DMS153 treated with DMSO at 0.1 percent for 48 hours (cell line): ENCODE data around the gene RAB9A.
"Not testable (repeated sequence)": the region's sequence is repeated elsewhere in the genome, so short reads cannot be mapped to it uniquely, and the experiment has no call there.

Experiments used
- DNase-seq: peaks from one replicate; lab custom pipeline; 2025; ENCODE audit not compliant: unreplicated experiment; lab: John Stamatoyannopoulos, UW

Gene RAB9A, protein sequence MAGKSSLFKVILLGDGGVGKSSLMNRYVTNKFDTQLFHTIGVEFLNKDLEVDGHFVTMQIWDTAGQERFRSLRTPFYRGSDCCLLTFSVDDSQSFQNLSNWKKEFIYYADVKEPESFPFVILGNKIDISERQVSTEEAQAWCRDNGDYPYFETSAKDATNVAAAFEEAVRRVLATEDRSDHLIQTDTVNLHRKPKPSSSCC

GRCh38 chrX:13688958-13689740, at the start of gene RAB9A:
TSS of gene RAB9A (plus strand) at chrX:13689128. CDS start at chrX:13708747, 19,619 bp downstream.
- peak; percentile 18 for DNase-seq

- DNase-seq, result not testable (repeated sequence)
These were observed 47.2 kb upstream of the RAB9A start for GRCh38 chrX:13641684-13642083.

- DNase-seq, result no peak
These were observed 43.3 kb upstream of the RAB9A start for GRCh38 chrX:13645464-13646153.

GRCh38 chrX:13646154-13646549, 42.8 kb upstream of the RAB9A start:
- DNase-seq, result peak; percentile 11

DNA sequence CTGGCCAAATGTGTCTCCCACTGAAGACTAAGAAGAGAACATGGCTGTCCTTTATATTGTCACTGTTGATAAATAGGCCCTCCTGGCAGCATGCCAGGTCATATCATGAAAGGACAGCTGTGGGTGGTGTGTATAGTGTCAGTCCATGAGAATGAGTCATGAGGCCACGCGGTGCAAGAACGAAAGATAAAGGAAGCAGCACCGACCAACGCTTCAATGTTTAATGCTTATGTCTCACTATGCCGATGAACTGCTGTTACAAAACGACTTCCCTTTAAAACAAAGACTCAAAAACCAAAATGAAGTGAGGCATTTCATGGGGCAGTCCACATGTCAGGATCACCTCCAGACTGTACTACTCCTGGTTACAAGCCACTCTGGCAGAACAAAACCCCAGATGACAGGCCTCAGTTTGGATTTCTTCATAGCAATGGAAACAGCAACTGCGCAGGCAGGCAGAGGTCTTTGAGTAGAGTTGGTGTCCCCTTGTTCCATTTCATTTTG, 41.2 kb upstream of the RAB9A start:
- DNase-seq, result peak; percentile 8

GRCh38 chrX:13648336-13648735, 40.6 kb upstream of the RAB9A start:
- DNase-seq, result not testable (repeated sequence)

DNA sequence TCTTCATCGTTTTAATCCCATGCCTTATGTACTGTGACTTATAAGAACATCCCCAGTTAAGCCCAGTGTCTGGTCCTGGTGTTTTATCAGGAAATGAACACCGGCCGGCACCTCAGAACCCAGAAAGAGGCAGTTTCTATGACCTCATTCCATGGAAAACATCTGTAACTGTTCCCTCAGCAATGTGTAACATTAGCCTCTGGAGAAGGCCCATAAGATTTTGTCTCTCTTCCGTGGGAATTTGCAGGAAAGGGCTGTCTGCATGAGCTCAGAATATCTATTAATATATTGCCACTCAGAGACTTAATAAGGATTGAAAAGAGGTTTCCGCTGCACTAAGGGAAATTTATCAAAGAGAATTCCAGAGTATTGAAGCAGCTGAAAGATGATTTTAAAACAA, 39.1 kb upstream of the RAB9A start:
- no peak for DNase-seq

DNA sequence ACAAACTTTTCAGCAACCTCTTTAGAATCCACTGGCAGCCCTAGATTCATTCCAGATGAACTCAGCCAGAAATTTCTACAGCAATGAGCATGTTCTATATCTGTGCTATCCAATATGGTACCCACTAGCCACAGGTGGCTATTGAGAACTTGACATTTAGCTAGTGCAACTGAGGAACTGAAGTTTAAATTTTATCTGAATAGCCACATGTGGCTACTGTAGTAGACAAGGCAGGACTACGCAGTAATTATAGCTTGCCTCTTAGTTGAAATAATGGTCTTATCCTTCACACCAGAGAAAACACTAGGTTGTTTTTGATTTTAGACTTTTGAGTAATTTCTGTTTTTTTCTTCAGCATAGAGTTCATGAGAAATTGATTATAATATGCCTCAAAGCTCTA, 38.6 kb upstream of the RAB9A start:
- DNase-seq, result no peak

DNA sequence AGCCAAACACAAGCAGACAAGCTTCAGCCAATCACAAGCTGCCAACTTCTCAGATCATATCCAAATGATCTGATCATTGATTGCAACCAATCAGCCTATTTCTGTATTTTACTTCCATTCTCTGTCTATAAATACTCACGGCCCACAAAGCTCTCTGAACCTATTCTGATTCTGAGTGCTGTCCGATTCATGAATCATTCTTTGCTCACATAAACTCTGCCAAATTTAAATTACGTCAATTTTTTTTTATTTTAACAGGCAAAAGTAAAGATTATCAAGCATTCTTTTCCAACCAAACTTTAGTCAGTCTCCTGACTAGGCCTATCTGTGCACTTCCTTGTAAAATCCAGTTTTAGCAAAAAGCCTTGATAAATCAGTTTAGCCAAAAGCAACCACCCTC, 37.8 kb upstream of the RAB9A start:
- DNase-seq, result no peak

GRCh38 chrX:13652287-13652793, 36.6 kb upstream of the RAB9A start:
- no peak for DNase-seq

DNA sequence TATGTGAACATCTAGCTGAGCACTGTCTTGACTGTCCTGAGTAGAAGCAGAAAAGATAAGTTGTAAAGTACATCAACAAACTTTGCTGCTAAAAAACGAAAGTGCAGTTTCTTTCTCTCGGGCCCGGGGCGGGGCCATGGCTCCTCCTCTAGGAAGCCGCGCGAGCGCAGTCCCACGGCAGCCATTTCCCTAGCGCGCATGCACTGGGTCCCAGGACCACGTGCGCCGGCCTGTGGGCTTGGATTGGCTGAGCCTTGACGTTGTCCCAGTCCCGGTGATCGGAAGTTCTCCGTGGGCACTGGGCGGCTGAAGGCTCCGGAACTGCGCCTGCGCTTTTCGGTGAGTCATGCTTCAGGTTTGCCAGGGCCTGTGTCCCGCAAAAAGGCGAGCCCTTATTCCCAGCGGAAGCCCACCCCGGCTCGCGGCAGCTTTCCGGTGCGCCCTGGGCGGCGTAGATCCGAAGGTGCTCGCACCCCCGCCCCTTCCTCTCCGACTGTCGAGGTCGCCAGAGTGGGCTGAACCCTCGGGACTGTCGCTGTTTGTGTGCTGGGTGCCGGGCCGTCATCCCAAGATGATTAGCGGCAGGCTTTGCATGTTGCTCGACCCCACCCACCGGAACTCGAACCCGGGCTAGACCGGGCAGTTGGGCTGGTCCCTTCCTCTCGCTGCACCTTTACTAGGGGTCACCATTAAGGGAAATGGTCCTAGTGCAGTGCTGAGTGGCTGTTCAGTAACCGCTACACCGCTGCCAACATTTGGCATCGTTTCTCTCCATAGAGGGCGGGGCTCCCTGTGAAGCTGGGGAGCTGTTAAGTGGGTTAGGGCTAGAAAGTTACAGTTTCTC, 35.9 kb upstream of the RAB9A start, which contains the start of gene TCEANC:
TCEANC (plus strand) TSS at position 292 of the 844 bp plus-strand sequence. CDS start 9,368 bp downstream, outside the sequence.
- peak; percentile 62 for DNase-seq

DNA sequence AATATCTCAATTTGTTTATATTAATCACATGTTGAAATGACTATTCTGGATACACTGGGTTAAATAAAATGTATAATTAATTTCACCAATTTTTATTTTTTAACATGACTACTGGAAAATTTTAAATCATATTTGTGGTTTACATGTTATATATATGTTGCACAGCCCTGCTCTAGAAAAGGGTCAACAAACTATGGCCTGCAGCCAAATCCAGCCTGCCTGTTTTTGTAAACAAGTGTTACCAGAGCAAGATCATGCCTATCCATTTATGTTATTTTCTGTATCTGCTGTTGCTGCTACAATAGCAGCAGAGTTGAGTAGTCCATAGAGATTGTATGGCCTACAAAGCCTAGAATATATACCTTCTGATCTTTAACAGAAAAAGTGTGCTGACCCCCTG, 34.8 kb upstream of the RAB9A start:
- DNase-seq, result no peak

- DNase-seq, result no peak
These were observed 33.3 kb upstream of the RAB9A start for GRCh38 chrX:13655674-13656073.

- no peak for DNase-seq
These were observed 30.3 kb upstream of the RAB9A start for GRCh38 chrX:13658602-13659001.

DNA sequence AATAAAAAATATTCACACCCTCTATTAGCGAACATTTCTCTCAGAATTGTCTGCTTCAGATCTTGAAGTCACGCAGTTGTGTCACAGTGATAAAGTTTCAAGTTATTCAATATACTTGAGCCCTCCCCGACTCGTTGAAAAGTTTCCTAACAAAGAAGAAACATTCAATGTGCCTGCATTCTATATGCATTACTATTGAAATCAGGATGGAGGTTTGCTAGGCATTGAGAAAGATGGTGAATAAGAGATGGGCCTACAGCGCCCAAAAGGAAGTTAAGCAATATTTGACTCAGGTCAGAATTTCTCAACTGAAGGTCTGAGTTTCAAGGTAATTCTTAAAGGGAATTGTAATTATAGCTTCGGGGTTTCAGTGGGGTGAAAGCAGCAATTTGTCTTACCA, 29.9 kb upstream of the RAB9A start:
- no peak for DNase-seq

- DNase-seq, result no peak
These were observed 27.1 kb upstream of the RAB9A start for GRCh38 chrX:13661735-13662288.

DNA sequence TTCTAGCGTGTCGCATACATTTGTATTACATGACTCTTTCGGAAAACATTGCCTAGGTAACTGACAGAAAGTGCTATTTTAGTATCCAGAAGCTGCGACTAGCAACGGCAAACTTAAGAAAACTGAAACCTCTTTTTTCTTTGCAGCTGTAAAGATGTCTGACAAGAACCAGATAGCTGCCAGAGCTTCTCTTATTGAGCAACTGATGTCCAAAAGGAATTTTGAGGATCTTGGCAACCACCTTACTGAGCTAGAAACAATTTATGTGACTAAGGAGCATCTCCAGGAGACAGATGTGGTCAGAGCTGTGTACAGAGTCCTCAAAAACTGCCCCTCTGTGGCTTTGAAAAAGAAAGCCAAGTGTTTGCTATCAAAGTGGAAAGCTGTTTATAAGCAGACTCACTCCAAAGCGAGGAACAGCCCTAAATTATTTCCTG, 26.6 kb upstream of the RAB9A start:
- DNase-seq, result no peak

DNA sequence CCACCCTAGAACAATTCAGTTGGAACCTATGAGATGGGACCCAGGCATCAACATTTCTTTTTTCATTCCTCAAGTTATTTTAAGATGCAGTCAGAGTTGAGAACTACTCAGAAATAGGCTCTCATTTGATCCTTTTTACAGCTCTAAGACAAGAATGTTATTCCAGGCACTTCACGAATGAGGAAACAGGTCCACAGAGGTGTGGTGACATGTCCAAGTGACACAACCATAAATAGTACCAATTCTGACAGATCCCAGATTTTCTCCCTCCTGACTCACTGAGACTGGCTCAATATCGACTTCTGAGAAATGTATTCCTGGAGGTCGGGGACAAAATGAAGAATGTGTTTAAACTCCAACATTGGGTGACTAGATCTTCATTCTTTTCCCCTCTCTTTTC, 24.9 kb upstream of the RAB9A start:
- DNase-seq, result no peak

GRCh38 chrX:13666836-13667235, 22.1 kb upstream of the RAB9A start:
- DNase-seq, result no peak

DNA sequence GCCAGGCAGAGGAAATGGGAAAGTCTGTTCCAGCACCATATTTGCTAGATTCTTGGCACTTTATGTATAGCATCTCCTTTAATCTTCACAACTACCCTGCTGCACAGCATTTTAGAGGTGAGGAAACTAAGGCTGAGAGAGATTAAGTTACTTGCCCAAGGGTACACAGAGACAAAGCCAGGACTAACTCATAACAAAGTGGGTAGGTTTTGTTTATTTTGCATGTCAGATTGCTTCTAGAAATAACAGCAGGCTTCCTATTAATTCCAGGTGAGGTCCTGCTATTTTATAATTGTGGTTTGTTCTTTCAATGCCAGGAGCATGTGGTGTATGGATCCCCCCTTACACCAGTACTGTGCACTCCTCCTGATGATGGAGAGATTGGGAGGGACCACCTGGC, 21.0 kb upstream of the RAB9A start:
- DNase-seq, result no peak
